ENCODE measurements around the gene STX16.

DNA sequence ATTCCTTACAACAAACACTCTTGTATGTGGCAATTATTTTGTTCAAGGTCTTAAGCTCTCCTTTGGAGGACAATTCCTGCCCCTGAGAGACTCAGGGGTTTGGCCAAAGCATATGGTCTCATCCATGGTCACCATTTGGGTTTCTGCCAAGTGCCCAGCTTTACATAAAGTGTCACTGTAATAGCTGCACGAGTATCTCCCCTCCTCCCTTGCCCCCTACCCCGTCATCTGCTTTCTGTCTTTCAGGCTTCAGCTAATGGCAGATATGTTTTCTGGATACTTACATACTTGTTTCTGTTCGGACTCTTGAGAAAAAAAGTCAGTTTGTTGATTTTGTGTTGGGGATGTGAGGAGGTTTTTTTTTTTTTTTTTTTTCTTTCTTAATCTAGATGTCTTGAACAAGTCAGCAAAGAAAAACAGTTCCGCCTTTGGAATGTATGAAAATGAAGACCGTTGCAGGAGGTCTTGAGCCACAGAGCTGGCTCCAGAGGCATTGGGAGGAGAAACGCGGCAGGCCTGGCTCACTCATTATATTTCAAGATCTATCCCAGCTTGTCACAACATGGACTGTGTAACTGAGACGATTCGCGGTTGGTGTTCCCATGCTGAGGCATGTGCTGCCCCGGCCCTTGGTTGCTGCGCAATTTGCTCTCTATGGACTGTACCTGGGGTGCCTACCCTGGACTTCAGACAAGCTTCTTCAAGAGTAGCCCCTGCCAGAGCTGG is 32.6 kb upstream of the STX16 start:
- no peak for TF ChIP-seq POLR2A (IDR thresholded peaks at IDR 0.05; ENCODE audit: low read length)
- no peak for TF ChIP-seq GATA1 (IDR thresholded peaks at IDR 0.05; ENCODE audit: low read depth, low read length)
